Fibroblast of pulmonary artery (primary cell): ENCODE results near the gene GPR39.

Source experiments
- DNase-seq: peaks from one replicate; pipeline ENCODE4 v3.0.0-alpha.2; 2010; ENCODE audit warnings: low read depth
- H3K4me3 ChIP-seq: replicated peaks from 2 replicates; pipeline ENCODE4 v1.5.1; 2011; ENCODE audit warnings: low read depth, mild to moderate bottlenecking, control low read depth, low read length, moderate library complexity
- CTCF ChIP-seq: IDR thresholded peaks from 2 replicates; pipeline ENCODE4 v1.5.1; 2011; ENCODE audit warnings: mild to moderate bottlenecking, control low read depth, low read length, inconsistent platforms; ENCODE audit errors: missing control alignments

Gene GPR39

GRCh38 chr2:132677661-132678060 lies 261.1 kb downstream of the GPR39 start:
- TF ChIP-seq CTCF, result no peak
- DNase-seq, result peak; percentile 26
- H3K4me3 ChIP-seq, result no peak overlapping the region

GRCh38 chr2:132678483-132678882 lies 261.9 kb downstream of the GPR39 start:
- no peak overlapping the region for H3K4me3 ChIP-seq
- DNase-seq, result no peak
- TF ChIP-seq CTCF, result no peak

GRCh38 chr2:132680544-132680943 lies 263.9 kb downstream of the GPR39 start:
- H3K4me3 ChIP-seq, result no peak overlapping the region
- DNase-seq, result no peak
- no peak for TF ChIP-seq CTCF

GRCh38 chr2:132681766-132682165 lies 265.2 kb downstream of the GPR39 start:
- peak; percentile 36 for DNase-seq
- no peak for TF ChIP-seq CTCF

GRCh38 chr2:132690664-132691303 lies 274.2 kb downstream of the GPR39 start:
- no peak for TF ChIP-seq CTCF
- no peak overlapping the region for H3K4me3 ChIP-seq
- no peak for DNase-seq

More at GRCh38 chr2:132681766-132682165, 265.2 kb downstream of the GPR39 start:
- no peak overlapping the region for H3K4me3 ChIP-seq

GRCh38 chr2:132691556-132691955 lies 275.0 kb downstream of the GPR39 start:
- H3K4me3 ChIP-seq, result no peak overlapping the region
- no peak for DNase-seq
- no peak for TF ChIP-seq CTCF

- no peak for DNase-seq
- no peak overlapping the region for H3K4me3 ChIP-seq
- TF ChIP-seq CTCF, result no peak
Measured at GRCh38 chr2:132692816-132693215, 276.2 kb downstream of the GPR39 start.
